K562 (cell line): ENCODE results near the gene STC2.

ENCODE experiments used
- HNRNPLL ChIP-seq: fragments of 200-400 bp; formaldehyde crosslinking; IDR thresholded peaks from 2 replicates; pipeline ENCODE4 v1.6.1; 2017; ENCODE audit warnings: low read length, low read depth, mild to moderate bottlenecking; ENCODE audit not compliant: poor library complexity, severe bottlenecking
- NFRKB ChIP-seq: fragments of 450-650 bp; IDR thresholded peaks from 2 replicates; pipeline ENCODE4 v1.6.1; 2016; ENCODE audit warnings: low read depth
- NFYB ChIP-seq: IDR thresholded peaks from 2 replicates; pipeline ENCODE4 v1.6.1; 2011; ENCODE audit warnings: mild to moderate bottlenecking, moderate library complexity; ENCODE audit not compliant: insufficient read length; ENCODE audit errors: extremely low read depth
- PCBP2 ChIP-seq: fragments of 200-400 bp; formaldehyde crosslinking; IDR thresholded peaks from 2 replicates; pipeline ENCODE4 v1.6.1; 2018; ENCODE audit warnings: low read length, low read depth, mild to moderate bottlenecking, moderate library complexity; ENCODE audit not compliant: poor library complexity, severe bottlenecking
- SAFB2 ChIP-seq: fragments of 200-400 bp; formaldehyde crosslinking; IDR thresholded peaks from 2 replicates; pipeline ENCODE4 v1.6.1; 2018; ENCODE audit warnings: borderline replicate concordance, low read length, low read depth, moderate library complexity; ENCODE audit not compliant: severe bottlenecking
- TCFL5 ChIP-seq: fragments of 250-450 bp; sonication (Bioruptor Pico); conservative IDR thresholded peaks from 2 replicates; pipeline ENCODE4 v1.6.1; 2021; ENCODE audit warnings: mild to moderate bottlenecking, moderate library complexity, matching md5 sums
- TF ChIP-seq, protein P1 (sequence below), 3 experiments: IDR thresholded peaks in 2 of 3; conservative IDR thresholded peaks in 1 of 3; 2 replicates each; pipeline ENCODE4 v1.5.1; 2011 to 2012; ENCODE audit warnings: low read length in 3 of 3, mild to moderate bottlenecking in 3 of 3, control low read depth in 2 of 3, improper control_type of control experiment in 1 of 3, inconsistent platforms in 1 of 3, low read depth in 1 of 3, mixed read lengths in 1 of 3, moderate library complexity in 1 of 3; ENCODE audit not compliant: insufficient read depth in 2 of 3
- TF ChIP-seq, protein P2 (sequence below): sonication (generic); formaldehyde crosslinking; IDR thresholded peaks from 2 replicates; pipeline ENCODE4 v1.9.0; 2022; ENCODE audit warnings: mild to moderate bottlenecking, missing genetic modification reagents

DNA sequence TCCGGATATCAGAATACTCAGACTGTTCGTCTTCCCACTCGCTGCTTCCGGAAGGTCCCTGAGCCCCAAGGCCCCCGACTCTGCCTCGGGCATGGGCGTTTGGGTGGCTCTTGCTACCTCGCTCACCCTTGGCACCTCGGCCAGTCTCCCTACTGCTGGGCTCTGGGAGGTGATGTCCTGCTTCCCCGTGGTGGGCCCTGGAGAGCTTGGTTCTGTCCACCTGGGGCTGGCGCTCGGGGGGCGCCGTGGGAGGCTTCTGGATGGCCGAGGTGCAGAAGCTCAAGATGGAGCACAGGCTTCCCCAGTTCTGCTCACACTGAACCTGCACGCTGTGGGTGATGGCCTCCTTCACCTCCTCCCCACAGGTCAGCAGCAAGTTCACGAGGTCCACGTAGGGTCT lies 10.4 kb downstream of the STC2 start:
- no peak for TF ChIP-seq NFRKB
- TF ChIP-seq, protein P1, sequence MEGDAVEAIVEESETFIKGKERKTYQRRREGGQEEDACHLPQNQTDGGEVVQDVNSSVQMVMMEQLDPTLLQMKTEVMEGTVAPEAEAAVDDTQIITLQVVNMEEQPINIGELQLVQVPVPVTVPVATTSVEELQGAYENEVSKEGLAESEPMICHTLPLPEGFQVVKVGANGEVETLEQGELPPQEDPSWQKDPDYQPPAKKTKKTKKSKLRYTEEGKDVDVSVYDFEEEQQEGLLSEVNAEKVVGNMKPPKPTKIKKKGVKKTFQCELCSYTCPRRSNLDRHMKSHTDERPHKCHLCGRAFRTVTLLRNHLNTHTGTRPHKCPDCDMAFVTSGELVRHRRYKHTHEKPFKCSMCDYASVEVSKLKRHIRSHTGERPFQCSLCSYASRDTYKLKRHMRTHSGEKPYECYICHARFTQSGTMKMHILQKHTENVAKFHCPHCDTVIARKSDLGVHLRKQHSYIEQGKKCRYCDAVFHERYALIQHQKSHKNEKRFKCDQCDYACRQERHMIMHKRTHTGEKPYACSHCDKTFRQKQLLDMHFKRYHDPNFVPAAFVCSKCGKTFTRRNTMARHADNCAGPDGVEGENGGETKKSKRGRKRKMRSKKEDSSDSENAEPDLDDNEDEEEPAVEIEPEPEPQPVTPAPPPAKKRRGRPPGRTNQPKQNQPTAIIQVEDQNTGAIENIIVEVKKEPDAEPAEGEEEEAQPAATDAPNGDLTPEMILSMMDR (IDR thresholded peaks at IDR 0.05 in 2 of 3, conservative IDR thresholded peaks at IDR 0.05 in 1 of 3; ENCODE audit: insufficient read depth in 2 of 3, low read depth in 1 of 3, low read length in 3 of 3): no peak
- no peak for TF ChIP-seq NFYB
- TF ChIP-seq, protein P2, sequence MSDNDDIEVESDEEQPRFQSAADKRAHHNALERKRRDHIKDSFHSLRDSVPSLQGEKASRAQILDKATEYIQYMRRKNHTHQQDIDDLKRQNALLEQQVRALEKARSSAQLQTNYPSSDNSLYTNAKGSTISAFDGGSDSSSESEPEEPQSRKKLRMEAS: no peak
- no peak for TF ChIP-seq TCFL5 (CRISPR knock-in tag)
- TF ChIP-seq HNRNPLL: no peak
- no peak for TF ChIP-seq PCBP2
- TF ChIP-seq SAFB2: no peak
